Activated naive CD4-positive, alpha-beta T cell treated with anti-CD3 and anti-CD28 coated beads, Interleukin-2, amount 50 U/mL, for 24 hours (primary cell): ENCODE results near the gene CAPZB.

Source experiments
- H3K27ac Mint-ChIP-seq: one replicate; pipeline ENCODE4 v1.8.0; 2021; ENCODE audit warnings: mild to moderate bottlenecking, mixed read lengths
- H3K27me3 Mint-ChIP-seq: one replicate; pipeline ENCODE4 v1.8.0; 2021; ENCODE audit warnings: mixed read lengths
- H3K36me3 Mint-ChIP-seq: one replicate; pipeline ENCODE4 v1.8.0; 2021; ENCODE audit warnings: mixed read lengths
- H3K4me1 Mint-ChIP-seq: one replicate; pipeline ENCODE4 v1.8.0; 2021; ENCODE audit warnings: mixed read lengths
- H3K4me3 Mint-ChIP-seq: one replicate; pipeline ENCODE4 v1.8.0; 2021; ENCODE audit warnings: mild to moderate bottlenecking, mixed read lengths
- H3K9me3 Mint-ChIP-seq: one replicate; pipeline ENCODE4 v1.8.0; 2021; ENCODE audit warnings: mixed read lengths

Gene CAPZB

DNA sequence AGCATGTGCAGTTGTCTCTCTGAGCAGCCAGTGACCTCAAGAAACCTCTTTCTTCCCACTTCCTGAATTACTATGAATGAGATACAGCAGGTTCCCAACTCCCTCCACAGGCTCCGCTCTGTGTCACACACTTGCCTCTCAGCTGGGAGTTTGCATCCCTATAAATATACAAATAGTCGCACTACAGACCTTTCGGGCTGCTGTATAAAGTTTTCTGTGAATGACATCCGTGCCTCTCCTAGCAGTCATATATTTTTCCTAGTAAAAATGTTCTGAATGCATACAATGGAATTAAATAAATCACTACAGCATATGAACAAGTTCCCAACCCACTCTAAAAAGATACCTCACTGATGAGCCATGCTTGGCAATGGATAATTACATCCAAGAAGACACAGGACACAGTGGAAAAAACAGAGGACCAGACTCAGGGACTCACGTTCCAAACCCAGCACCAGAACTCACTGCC is 66.8 kb downstream of the CAPZB start:
- Mint-ChIP-seq H3K4me3 (no peak overlapping the region), H3K36me3 (peaks cover 10% of the 10 kb centered on the region)

DNA sequence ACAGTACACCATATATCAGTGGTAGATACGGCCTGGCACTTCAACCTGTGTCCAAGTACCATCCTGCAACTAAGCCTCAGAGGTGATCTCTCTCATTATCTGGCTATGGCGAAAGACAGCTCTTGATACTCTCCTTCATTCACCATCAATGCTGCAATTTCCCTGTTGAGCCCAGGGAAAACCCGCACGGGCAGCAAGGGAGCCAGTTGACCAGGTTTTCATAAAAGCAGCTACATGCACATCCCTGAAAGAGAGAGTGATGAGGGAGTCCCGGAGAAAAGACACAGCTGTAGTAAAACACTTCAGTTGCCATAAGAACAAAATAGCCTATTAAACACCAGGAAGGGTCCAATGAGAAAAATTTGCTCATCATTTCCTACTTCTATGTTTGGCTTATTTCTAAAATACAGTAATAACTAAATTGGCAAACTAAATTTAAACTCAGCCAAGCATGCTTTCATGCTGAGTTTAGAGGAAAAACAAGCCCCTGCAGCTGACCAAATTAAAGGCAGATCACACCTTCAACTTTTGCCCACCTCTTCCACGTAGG is 68.3 kb downstream of the CAPZB start:
- Mint-ChIP-seq H3K27me3 (no peaks in the 10 kb centered on the region), H3K27ac (no peak overlapping the region), H3K4me1 (peaks cover 76% of the 10 kb centered on the region), H3K36me3 (peaks cover 10% of the 10 kb centered on the region), H3K4me3 (no peak overlapping the region), H3K9me3 (no peaks in the 10 kb centered on the region)

More for the DNA sequence above, 66.8 kb downstream of the CAPZB start:
- H3K9me3 Mint-ChIP-seq = no peaks in the 10 kb centered on the region
- H3K27me3 Mint-ChIP-seq = no peaks in the 10 kb centered on the region
- H3K4me1 Mint-ChIP-seq = peaks cover 80% of the 10 kb centered on the region
- peak overlapping the region; percentile 51 for H3K27ac Mint-ChIP-seq

DNA sequence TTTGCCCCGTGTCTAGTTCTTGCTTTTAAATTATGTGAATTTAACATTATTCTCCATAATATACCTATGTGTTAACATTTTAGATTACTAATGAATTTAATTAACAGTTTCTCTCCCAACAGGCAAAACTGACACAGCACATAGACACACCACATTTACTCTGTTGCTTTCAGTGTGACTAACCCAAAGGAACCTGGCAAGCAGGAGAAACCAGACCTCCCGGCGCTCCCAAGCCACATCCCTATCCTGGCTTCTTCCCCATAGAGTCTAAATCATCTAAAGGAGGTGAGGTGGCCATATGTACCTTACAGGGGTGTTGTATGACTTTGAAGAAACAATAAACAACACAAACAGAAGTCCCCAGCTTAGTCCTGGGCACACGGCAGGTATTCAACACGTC is 69.2 kb downstream of the CAPZB start:
- H3K4me3 Mint-ChIP-seq = no peak overlapping the region
- H3K36me3 Mint-ChIP-seq = peaks cover 10% of the 10 kb centered on the region
- peaks cover 76% of the 10 kb centered on the region for H3K4me1 Mint-ChIP-seq
- H3K27ac Mint-ChIP-seq = peak overlapping the region; percentile 59
- H3K9me3 Mint-ChIP-seq = no peaks in the 10 kb centered on the region
- no peaks in the 10 kb centered on the region for H3K27me3 Mint-ChIP-seq

DNA sequence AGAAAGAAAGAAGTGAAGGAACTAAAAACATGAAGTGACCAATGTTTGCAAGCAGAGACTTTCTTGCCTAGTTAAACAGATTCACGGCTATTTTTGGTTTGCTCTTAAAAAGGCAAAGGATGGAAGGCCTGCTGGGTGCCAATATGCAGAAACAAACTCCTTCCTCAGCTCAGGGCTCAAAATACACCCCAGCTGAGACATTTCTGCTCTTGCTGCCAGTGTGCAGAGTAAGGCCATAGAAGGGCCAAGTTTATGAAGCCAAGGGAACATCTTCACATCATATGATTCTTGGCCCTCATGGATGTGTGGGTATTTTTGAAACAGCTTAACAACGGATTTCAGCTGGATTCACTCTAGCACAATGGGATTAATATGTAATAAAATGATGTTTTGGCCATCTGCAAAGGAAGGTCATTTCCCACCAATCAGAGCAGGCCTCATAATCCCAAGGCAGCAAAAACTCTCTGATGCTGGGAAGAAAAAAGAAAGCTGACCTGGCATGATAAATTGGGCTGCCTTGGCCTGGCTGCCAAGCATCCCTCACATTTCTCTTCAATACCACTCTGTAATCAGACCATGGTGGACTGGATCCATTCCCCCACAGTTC is 70.7 kb downstream of the CAPZB start:
- H3K9me3 Mint-ChIP-seq = no peaks in the 10 kb centered on the region
- peak overlapping the region; percentile 67 for H3K27ac Mint-ChIP-seq
- peaks cover 11% of the 10 kb centered on the region for H3K36me3 Mint-ChIP-seq
- no peaks in the 10 kb centered on the region for H3K27me3 Mint-ChIP-seq
- H3K4me1 Mint-ChIP-seq = peaks cover 86% of the 10 kb centered on the region
- H3K4me3 Mint-ChIP-seq = no peak overlapping the region

DNA sequence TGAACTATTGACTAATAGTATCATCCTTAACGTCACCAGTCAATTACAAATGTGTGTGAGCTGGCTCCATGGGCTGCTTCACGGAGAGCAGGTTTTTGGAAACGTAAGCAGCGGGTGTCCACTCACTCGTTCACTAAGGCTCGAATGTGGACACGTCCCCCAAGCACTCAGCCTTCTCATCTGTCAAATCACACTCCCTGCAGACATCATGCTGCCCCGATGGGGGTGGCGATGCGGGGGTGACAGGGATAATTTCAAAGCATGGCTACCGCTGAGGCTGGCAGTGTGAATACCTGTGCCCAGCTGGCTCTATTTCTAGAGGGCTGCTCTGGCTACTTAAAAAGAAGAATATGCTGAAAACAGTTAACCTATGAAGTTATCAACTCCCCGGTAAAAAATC is 71.3 kb downstream of the CAPZB start:
- peaks cover 11% of the 10 kb centered on the region for H3K36me3 Mint-ChIP-seq
- no peaks in the 10 kb centered on the region for H3K27me3 Mint-ChIP-seq
- peaks cover 88% of the 10 kb centered on the region for H3K4me1 Mint-ChIP-seq
- no peak overlapping the region for H3K4me3 Mint-ChIP-seq
- H3K27ac Mint-ChIP-seq = peak overlapping the region; percentile 67
- H3K9me3 Mint-ChIP-seq = no peaks in the 10 kb centered on the region

DNA sequence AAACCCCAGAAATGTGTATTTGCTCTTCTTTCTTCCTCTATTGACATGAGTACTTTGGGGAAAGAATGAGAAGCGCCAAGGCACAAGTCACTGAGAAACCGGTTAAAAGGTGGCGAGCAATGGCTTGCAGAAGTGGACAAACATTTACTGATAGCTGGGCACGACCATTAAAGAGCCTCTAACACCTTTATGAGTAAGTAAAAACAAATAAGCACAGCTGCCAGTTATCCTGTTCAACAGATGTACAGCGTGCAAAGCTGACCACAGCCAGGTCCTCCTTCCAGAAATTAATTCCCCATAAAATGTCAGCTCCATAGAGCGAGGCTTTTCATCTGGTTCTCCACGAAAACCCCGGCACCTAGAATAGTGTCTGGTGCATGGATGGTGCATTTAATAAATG is 72.7 kb downstream of the CAPZB start:
- peaks cover 1% of the 10 kb centered on the region for H3K36me3 Mint-ChIP-seq
- H3K4me1 Mint-ChIP-seq = peaks cover 89% of the 10 kb centered on the region
- H3K9me3 Mint-ChIP-seq = no peaks in the 10 kb centered on the region
- peak overlapping the region; percentile 35 for H3K27ac Mint-ChIP-seq
- H3K27me3 Mint-ChIP-seq = no peaks in the 10 kb centered on the region
- H3K4me3 Mint-ChIP-seq = no peak overlapping the region

DNA sequence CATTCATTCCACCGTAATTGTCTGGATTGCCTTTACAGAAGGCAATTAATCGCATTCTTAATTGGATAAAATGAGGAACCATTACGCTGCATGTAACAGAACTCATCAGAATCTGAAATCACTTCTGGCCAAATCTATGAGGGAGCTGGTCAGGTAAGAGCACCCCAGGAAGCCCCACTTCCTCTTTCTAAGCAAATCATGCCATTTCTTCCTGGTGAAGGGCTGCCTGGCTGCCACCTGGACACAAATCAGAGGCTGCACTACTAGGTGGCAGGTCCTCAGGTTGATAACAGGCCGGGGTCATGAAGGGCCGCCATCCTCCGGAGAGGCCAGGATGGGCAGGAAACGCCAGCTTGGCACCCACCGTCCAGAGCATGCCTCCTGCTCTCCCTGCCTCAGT is 73.7 kb downstream of the CAPZB start:
- Mint-ChIP-seq H3K36me3 (peaks cover 1% of the 10 kb centered on the region), H3K27ac (peak overlapping the region; percentile 1)

DNA sequence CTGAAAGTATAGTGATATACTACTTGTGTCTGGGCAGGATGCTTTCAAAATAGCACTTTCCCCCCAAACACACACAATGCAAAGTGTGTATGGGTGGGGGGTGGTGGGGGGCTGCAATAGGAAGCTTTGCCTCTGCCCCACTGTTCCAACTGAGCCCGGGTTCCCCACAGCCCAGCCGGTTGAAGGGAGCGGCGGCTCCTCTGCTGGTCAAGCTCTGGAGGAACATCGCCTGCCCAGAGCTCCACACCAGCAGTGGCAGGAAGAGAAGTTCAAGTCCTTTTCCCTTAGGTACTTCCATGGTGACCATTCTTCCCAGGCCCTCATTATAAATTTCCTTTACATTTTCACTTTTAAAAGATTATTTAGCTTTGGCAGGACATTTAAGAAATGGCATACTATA is 74.9 kb downstream of the CAPZB start:
- Mint-ChIP-seq H3K36me3 (peaks cover 1% of the 10 kb centered on the region), H3K4me1 (peaks cover 94% of the 10 kb centered on the region), H3K9me3 (no peaks in the 10 kb centered on the region), H3K4me3 (no peak overlapping the region), H3K27me3 (no peaks in the 10 kb centered on the region), H3K27ac (no peak overlapping the region)

More for the DNA sequence above, 73.7 kb downstream of the CAPZB start:
- Mint-ChIP-seq H3K4me1 (peaks cover 89% of the 10 kb centered on the region), H3K27me3 (no peaks in the 10 kb centered on the region), H3K9me3 (no peaks in the 10 kb centered on the region), H3K4me3 (no peak overlapping the region)

DNA sequence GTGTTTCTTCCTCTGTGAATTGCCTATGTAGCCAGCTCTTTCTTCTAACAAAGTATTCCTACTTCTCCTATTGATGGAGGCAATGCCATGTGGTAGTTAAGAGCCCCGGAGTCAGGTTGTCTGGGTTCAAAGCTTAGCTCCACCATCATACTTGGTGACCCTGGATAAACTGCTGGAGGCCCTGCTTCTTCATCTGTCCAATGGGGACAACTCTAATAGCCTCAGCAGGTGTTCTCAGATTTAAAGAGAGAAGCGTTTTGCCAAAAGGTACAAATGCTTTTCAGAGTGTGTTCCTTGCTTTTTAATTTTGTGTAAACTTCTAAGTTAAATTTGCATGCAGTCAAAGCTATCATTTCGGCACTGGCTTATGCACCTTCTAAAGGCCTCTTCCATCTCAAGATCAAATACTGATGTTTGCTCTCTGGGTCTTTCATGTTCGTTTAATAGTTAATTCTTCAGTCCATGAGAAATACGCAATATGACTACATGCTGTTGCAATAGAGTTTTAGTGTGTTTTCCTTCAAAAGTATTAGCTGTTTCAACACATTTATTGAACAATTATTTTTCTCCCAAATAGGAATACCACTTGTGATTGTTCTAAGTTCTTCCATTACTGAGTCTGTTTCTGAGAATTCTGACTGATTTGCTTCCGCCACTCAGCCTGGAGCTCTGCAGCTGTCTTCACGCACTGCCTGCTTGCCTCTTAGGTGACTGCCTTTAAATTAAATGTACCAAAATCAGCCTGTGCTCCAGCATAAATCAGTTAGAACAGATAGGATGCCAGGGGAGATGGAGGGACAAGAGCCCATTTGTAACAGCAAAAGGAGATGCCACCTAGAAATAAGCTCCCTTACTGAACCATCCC is 75.6 kb downstream of the CAPZB start:
- H3K9me3 Mint-ChIP-seq = no peaks in the 10 kb centered on the region
- H3K36me3 Mint-ChIP-seq = peaks cover 1% of the 10 kb centered on the region
- no peaks in the 10 kb centered on the region for H3K27me3 Mint-ChIP-seq
- peaks cover 94% of the 10 kb centered on the region for H3K4me1 Mint-ChIP-seq
- peak overlapping the region; percentile 11 for H3K27ac Mint-ChIP-seq
- H3K4me3 Mint-ChIP-seq = no peak overlapping the region

DNA sequence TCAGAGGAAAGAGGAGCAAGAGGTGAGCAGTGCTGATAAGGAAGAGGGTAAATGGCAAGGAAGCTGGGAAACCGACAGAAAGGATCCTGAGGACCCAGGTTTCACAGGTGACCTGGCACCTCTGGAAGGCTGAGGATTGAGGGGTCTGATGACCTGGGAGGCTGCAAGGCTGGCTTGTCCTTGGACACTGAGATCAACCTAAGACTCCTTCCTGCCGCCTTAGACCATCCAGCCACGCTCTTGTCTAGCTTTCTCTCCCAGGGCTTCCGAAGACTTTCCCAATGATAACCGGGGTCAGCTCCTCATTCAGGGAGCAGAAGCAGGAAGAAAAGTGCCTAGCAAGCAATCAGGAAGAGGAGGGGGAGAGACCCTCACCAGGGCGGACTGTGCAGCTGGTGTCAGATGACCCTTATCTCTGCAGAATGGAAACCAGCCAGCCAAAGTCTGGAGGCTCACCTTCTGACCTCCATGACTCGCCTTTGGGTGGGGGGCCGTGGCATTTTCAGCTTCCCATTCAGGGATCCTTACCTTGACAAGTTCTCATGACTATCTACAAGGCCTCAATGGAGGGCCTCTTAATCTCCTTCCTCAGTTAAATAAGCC is 77.7 kb downstream of the CAPZB start:
- peak overlapping the region; percentile 35 for H3K27ac Mint-ChIP-seq

DNA sequence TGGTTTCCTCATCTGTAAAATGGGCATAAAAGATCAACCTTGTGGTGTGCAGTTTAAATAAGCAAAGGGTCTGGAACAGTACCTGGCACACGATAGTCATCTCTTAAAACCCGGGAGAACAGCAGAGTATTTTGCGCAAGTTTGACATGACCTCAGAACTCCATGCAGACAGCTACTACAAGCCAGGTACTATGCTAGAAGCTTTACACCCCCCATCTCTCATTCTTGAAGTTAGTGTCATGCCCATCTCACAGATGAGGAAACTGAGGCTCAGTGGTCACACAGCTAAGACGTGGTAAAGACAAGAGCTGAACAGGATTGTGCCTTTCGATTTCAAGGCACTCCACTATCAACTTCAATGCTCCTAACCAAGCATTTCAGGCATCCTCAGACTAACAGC is 78.7 kb downstream of the CAPZB start:
- Mint-ChIP-seq H3K27me3 (no peaks in the 10 kb centered on the region), H3K4me1 (peaks cover 93% of the 10 kb centered on the region), H3K27ac (peak overlapping the region; percentile 63), H3K9me3 (no peaks in the 10 kb centered on the region), H3K36me3 (peaks cover 4% of the 10 kb centered on the region), H3K4me3 (no peak overlapping the region)

More for the DNA sequence above, 77.7 kb downstream of the CAPZB start:
- Mint-ChIP-seq H3K36me3 (peaks cover 4% of the 10 kb centered on the region), H3K9me3 (no peaks in the 10 kb centered on the region), H3K4me1 (peaks cover 92% of the 10 kb centered on the region), H3K4me3 (no peak overlapping the region), H3K27me3 (no peaks in the 10 kb centered on the region)

DNA sequence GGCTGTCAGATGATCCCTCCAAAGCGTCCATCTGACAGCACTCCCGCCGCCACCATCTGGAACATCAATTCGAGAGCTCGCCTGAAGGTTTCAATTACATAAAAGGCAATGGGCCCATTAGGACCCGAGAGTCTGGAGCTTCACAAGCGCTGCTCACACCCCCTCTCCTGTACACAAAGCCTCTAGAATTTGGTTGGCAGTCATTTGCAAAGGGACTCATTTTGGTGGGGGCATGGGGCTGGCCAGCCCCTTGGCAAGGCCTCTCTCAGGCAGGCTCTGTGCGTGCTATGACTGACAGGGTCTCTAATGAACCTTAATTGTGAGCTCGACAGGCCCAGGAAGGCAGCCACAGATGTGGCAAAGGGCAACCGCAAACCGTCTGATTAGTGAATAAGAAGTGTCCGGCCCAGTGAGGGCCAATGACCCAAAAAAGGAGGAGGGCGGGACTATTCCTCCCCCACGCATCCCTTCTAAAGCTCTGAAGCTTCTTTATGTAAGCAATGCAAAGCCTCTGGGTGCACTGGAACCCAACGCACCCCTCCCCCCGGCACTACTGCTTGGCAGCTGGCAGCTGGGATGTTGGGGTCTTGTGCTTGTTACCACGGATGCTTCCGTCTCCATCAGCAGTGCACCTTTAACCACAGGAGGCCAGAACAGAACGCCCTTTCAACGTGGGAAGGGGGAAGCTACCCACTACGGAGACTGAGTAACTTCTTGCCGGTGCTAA is 79.4 kb downstream of the CAPZB start:
- H3K9me3 Mint-ChIP-seq = no peaks in the 10 kb centered on the region
- peaks cover 93% of the 10 kb centered on the region for H3K4me1 Mint-ChIP-seq
- H3K27me3 Mint-ChIP-seq = no peaks in the 10 kb centered on the region
- peaks cover 6% of the 10 kb centered on the region for H3K36me3 Mint-ChIP-seq
- peak overlapping the region; percentile 63 for H3K27ac Mint-ChIP-seq
- H3K4me3 Mint-ChIP-seq = no peak overlapping the region

DNA sequence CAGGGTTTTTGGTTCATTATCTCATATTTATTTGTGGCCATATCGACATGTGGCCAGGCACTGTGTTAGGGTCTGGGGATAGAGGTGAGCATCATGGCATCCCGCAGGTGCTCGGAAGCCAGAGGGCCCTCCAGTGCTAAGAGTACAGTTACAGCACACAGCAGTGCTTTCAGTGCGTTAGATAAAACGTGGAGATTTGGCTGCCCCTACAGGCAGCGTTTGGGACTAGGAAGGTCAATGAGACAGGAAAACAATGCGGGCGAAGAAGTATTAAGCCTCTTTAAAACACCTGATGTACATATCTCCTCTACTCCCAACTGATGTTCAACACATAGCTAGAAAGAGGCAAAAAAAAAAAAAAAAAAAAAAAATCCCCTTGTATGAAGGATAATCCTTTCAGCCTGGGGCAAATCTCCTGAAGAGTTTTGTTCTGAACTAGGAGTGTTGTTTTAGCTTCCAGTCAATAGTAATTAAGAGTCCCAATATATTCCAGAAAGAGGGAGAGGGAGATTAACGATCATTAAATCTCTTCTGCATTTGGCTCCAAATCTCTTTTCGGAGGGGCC is 80.1 kb downstream of the CAPZB start:
- H3K4me1 Mint-ChIP-seq = peaks cover 93% of the 10 kb centered on the region
- peak overlapping the region; percentile 36 for H3K27ac Mint-ChIP-seq

DNA sequence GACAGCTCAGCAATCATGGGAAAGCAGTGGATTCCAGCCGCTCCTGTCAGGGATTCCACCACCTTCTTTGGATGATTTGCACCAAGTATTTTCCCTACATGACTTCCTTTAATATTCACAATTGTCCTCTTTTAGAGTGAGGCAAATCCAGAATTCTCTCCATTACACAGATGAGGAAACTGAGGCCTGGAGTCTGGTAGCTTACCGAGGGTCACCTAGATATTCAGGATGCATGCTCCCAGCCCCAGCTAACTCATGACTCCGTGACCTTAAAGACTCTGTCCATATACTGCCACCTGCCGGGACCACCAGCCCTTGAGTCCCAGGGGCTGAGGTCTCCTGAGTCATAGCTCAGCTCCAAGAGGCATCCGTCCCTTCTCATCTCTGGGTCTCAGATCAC is 80.6 kb downstream of the CAPZB start:
- Mint-ChIP-seq H3K4me3 (no peak overlapping the region), H3K4me1 (peaks cover 93% of the 10 kb centered on the region), H3K36me3 (peaks cover 9% of the 10 kb centered on the region), H3K27ac (peak overlapping the region; percentile 36), H3K9me3 (no peaks in the 10 kb centered on the region), H3K27me3 (no peaks in the 10 kb centered on the region)

More for the DNA sequence above, 80.1 kb downstream of the CAPZB start:
- Mint-ChIP-seq H3K4me3 (no peak overlapping the region), H3K27me3 (no peaks in the 10 kb centered on the region), H3K36me3 (peaks cover 10% of the 10 kb centered on the region), H3K9me3 (no peaks in the 10 kb centered on the region)

DNA sequence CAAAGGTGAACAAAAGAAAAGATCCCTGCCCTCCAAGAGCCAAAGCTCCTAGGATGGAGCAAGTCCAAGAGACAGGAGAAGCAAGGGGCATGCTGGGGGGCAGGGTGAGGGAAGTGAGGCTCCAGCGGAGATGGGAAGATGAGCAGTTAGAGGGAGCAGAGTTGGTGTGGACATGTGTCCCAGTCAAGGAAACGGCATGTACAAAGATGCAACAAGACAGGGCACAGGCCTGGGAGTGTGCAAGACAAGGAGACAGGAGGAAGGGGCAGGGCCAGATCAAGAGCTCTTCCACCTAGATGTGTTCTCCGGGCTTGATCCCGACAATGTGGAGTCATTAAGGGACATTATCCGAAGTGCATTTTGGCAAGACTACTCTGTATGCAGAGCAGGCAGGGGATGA is 82.1 kb downstream of the CAPZB start:
- Mint-ChIP-seq H3K4me1 (peaks cover 91% of the 10 kb centered on the region), H3K27me3 (no peaks in the 10 kb centered on the region), H3K27ac (peak overlapping the region; percentile 37), H3K36me3 (peaks cover 9% of the 10 kb centered on the region), H3K9me3 (no peaks in the 10 kb centered on the region), H3K4me3 (no peak overlapping the region)
